ENCODE measurements around the gene TXNRD3.
"Not testable (repeated sequence)": the region's sequence is repeated elsewhere in the genome, so short reads cannot be mapped to it uniquely, and the experiment has no call there.

Gene TXNRD3

DNA sequence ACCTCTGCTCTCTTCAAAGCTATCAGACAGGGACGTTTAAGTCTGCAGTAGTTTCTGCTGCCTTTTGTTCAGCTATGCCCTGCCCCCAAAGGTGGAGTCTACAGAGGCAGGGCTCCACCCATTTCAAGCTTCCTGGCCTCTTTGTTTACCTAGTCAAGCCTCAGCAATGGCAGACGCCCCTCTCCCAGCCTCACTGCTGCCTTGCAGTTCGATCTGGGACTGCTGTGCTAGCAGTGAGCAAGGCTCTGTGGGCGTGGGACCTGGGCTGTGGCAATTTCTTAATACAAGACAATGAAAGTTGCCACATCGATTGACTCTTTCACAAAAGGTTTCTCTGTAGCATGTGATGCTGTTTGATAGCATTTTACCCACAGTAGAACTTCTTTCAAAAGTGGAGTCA, 63.4 kb downstream of the TXNRD3 start:
- DNase-seq (ENCODE audit: low spot score), result not testable (repeated sequence)

DNA sequence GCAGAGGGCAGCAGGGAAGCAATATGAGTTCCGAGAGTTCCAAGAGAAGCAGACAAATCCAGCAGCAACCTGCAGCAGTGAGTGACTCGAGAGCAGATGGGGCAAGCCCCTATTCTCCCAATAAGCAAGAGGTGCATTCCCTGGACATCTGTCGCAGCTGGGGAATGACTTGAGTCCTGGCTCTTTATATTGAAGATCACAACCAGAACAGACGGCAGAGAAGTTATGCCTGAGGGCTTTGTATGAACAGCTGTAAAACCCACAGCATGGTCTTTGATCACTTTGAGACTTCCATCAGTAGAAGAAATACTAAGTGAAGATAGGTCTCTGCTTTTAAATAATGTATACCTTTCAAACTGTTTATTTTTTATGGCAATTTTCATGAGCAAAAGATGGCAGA, 72.6 kb downstream of the TXNRD3 start:
- DNase-seq (ENCODE audit: low spot score), result no peak

DNA sequence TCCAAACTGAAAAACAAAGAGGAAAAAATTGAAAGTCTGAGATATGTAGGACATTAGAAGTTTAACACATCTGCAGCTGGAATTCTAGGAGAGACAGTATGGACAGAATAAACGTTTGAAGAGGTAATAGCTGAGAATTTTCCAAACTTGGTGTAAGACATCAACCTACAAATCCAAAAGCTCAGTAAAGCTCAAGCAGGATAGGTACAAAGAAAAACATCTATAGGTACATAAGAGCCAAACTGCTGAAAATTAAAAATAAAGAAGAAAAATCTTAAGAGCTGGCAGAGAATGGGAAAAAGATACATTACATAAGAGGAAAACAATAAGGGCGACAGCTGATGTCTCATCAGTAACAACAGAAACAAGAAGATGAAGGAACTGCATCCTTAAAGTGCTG, 73.4 kb downstream of the TXNRD3 start:
- no peak for DNase-seq (ENCODE audit: low spot score)

GRCh38 chr3:126580746-126581145, 74.2 kb downstream of the TXNRD3 start:
- DNase-seq (ENCODE audit: low spot score), result no peak

DNA sequence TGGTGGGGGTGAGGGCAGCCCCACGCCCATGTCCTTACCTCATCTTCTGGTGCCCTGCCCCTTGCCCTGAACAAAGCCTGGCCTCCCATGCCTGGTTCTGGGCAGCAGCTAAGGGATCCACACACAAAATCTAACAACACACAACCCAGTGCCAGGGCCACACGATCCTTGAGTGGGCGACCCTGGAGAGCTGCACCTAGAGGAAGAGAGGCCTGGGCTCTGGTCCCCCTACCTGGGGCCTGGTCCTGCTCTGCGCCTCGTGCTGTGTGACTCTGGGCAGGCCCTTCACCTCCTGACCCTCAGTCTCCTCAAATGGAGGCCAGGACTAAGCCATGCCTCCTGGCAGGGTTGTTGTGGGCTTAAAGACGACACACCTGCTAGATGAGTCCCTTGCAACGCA, 76.2 kb downstream of the TXNRD3 start:
- DNase-seq (ENCODE audit: low spot score), result no peak

- no peak for DNase-seq (ENCODE audit: low spot score)
Observed at GRCh38 chr3:126577261-126577660, 77.7 kb downstream of the TXNRD3 start.

- DNase-seq (ENCODE audit: low spot score), result no peak
Observed at GRCh38 chr3:126573492-126574117, 81.3 kb downstream of the TXNRD3 start.

DNA sequence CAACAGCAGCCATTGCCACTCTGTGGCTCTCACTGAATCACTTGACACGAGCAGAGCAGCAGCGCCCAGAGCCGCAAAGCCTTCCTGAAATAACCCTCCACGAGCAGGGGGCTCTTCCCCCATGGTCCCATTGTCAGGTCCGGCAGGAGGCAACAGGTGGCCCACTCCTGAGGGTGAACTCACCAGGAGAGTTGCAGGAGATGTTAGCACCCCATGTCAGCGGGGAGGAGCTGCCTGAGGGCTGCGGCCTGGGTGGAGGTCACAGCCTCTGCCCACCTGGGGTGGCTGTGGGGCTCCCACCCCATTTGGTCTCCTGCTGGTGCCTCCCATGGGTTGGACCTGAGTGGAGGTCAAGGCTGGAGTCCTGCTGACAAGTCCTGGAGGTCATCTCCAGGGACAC, 83.8 kb downstream of the TXNRD3 start:
- no peak for DNase-seq (ENCODE audit: low spot score)

DNA sequence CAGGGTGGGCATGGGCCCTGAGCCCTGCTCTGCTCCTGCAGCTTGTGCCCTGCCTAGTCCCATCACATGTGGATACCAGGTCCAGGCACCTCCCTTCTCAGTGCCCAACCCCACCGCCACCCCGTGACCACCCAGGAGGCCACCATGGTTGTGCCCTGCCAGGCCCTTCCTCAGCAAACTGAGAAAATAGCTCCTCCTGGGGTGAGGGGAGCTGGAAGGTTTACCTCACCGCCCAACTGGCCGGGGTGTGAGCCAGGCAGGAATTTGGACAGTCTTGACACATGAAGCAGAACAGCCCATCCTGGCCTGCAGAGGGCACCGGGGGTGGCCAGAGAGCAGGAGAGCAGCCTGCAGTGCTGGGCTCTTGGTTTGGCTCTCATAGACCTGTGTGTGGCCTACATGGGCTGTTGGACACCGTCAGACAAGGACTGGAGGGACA, 84.8 kb downstream of the TXNRD3 start:
- no peak for DNase-seq (ENCODE audit: low spot score)

DNA sequence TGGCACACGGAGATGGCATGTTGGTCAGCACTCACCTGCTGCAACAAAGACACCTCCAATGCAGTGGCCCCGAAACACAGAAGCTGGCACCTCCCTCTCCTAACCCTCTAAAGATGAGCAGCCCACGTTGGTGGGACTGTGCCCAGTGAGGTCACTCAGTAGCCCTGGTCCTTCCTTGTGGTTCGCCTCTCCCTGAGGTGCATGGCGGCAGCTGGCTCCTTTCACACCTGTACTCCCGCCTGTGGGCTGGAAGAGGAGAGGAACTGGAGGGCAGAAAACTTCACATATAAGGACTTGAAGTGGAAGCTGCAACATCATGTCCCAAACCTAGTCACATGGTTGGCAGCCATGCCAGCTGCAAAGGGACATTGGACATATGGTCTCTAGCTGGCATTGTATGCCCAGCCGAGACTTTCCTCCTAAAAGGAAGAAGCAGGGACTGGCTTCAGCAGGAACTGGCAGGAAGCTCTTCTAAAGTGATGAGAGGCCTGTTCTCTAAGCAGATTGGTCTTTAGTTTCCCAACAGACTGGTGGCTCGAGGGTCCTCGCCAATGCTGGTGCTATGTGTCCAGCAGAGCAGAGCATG, 85.4 kb downstream of the TXNRD3 start:
- DNase-seq (ENCODE audit: low spot score), result no peak

- no peak for DNase-seq (ENCODE audit: low spot score)
Observed at GRCh38 chr3:126568776-126569342, 86.1 kb downstream of the TXNRD3 start.

DNA sequence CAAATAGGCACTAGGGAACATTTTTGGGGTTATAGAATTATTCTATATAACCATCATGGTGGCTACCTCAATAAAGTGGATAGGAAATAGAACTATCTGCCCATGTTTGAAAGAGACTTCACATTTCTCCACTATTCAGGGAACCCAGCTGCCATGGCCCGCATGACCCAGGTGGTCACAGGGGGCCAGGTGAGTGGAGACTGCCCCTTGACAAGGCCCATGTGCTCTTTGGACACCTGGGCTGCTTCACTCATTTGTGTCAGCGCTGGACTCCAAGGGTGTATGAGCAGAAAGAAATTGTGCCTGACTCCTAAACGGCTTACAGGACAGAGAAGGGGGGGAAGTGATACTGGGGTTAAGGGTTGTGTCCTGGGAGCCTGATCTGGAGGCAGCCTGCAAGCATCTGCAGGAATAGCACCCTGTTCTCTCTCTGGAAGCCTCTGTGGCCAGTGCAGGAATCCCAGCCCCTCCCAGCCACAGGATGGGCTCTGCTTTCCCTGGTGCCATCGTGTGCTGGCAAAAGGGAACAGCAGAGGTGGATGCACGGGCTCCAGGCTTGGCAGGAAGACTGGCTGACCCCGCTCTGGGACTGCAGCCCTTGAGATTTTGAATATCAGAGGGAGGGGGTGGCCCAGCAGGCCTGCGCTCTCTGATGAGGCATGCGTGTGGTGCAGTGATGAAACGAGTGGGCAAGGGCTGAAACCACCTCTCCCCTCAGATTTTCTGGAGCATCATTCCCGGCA, 87.1 kb downstream of the TXNRD3 start:
- peak; percentile 9 for DNase-seq (ENCODE audit: low spot score)

DNA sequence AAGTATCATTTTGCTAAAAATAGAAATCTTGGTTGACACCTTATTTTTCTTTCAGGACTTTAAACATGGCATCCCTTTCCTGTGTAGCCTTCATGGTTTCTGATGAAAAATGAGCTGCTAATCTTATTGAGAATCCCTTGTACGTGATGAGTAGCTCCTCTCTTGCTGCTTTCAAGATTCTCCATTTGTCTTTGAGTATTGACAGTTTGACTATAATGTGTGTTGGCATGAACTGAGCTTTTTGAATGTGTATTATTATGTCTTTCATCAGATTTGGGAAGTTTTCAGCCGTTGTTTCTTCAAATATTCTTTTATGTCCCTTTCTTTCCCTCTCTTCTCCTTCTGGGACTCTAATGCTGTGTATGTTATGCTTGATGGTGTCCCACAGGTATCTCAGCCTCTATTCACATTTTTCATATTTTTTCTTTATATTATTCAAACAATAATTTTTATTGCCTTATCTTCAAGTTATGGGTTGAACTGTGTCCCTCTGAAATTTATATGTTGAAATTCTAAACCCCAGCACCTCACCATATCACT, 92.1 kb downstream of the TXNRD3 start:
- no peak for DNase-seq (ENCODE audit: low spot score)

- no peak for DNase-seq (ENCODE audit: low spot score)
Observed at GRCh38 chr3:126558336-126559071, 96.4 kb downstream of the TXNRD3 start, which contains the start of gene C3orf22. C3orf22 (minus strand) TSS chr3:126558932; CDS start chr3:126553390, 5,542 bp downstream.

GRCh38 chr3:126557761-126558160, 97.2 kb downstream of the TXNRD3 start:
- no peak for DNase-seq (ENCODE audit: low spot score)

DNA sequence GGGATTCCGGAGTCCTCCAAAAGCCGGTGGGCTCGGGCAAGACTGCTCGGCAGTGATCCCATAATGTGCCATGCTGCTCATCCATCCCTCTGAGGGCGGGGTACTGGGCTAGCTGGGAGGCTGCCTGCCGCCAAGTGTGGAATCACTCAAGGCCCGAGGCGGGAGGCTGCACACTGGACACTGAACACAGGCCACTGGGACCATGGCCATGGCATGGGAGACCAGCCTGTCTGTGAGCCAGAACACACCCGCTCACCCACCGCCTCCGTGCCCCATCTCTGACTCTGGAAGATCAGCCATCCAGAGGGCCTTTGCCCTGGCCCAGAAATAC, 97.5 kb downstream of the TXNRD3 start:
- DNase-seq (ENCODE audit: low spot score), result no peak
